ENCODE data around the gene COX8C.
"Not testable (repeated sequence)": the region's sequence is repeated elsewhere in the genome, so short reads cannot be mapped to it uniquely, and the experiment has no call there.

The COX8C gene

DNA sequence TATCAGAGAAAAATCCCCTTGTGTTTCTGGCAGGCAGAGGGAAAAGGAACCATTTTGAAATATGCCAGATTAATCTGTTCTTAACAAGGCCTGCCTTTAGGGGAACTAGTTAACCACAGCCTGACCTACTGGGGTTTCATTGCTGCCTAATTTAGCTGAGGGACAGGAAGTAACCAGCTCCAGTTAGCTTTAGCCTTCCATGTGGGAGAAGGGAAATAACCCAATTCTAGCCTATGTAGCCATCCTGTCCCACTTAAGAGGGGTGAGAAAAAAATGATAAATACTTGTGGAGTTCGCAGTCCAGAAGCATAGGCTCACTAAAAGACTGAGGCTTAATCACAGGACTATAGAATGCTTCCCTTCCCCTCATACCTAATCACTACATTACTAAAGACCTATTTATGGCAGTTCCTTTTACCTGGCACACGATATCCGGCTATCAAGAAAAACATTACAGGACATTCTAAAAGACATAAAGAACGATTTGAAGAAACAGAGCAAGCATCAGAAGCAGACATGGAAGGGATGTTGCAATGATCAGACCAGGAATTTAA, 22.8 kb downstream of the COX8C start:
- DNase-seq (ENCODE audit: low read depth): no peak

DNA sequence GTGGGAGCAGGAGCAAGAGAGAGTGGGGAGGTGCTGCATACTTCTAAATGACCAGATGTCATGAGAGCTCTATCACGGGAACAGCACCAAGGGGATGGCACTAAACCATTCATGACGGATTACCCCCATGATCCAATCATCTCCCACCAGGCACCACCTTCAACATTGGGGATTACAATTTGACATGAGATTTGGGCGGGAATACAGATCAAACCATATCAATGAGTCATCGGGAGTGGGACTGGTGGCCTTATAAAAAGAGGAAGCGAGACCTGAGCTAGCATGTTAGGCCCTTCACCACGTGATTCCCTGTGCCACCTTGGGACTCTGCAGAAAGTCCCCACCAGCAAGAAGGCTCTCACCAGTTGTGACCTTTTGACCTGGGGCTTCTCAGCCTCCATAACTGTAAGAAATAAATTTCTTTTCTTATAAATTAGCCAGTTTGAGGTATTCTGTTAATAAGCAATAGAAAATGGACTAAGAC, 28.7 kb downstream of the COX8C start:
- no peak for DNase-seq (ENCODE audit: low read depth)

DNA sequence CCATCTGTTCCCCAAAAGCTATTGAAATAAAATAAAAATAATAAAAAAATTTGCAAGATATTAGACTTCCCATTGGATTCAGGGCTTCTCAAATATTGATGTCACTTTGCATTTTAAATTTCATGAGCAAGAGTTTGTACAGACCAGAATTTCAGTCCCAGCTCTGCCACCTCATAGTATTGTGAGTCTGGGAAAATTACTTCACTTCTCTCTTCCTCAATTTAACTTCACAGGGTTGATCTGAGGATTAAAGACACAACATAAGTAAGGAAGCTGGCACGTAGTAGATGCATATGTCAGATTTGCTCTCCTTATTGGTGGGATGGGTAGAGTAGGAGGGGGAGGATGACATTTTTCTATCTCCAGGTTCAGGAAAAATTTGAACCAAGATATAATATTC, 32.8 kb downstream of the COX8C start:
- DNase-seq (ENCODE audit: low read depth): no peak

DNA sequence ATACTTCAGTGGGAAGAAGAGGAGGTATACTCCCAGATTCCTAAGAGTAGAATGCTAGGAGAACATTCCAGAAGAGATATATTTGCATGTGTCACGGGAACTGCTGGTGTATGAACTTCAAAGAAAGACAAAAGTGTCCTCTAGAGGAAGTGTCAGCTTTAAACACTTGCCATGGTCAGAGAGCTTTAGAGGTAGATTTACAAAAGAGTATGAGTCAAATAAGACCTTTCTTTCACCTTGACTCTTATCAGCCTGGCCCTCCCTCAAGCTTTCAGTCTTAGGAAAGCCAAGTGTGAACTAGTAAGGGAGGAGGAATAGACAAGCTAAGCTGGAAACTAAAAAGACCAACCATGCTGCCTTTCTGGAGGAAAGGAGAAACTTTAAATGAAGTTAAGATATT, 34.7 kb downstream of the COX8C start:
- no peak for DNase-seq (ENCODE audit: low read depth)

DNA sequence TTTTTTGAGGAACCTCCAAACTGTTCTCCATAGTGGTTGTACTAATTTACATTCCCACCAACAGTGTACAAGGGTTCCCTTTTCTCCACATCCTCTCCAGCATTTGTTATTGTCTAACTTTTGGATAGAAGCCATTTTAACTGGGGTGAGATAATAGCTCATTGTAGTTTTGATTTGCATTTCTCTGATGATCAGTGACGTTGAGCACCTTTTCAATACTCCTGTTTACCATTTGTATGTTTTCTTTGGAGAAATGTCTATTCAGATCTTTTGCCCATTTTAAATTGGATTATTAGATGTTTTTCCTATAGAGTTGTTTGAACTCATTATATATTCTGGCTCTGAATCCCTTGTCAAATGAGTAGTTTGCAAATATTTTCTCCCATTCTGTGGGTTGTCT, 37.3 kb downstream of the COX8C start:
- DNase-seq (ENCODE audit: low read depth): not testable (repeated sequence)

DNA sequence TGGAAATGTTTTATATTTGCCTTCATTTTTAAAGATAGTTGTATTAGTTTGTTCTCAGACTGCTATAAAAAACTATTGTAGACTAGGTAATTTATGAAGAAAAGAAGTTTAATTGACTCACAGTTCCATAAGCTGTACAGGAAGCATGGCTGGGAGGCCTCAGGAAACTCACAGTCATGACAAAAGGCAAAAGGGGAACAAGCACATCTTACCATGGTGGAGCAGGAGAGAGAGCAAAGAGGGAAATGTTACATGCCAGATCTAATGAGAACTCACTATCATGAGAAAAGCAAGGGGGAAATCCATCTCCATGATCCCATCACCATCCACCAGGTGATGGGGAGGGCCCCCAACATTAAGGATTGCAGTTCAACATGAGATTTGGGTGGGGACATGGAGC, 48.2 kb downstream of the COX8C start:
- DNase-seq (ENCODE audit: low read depth): no peak

DNA sequence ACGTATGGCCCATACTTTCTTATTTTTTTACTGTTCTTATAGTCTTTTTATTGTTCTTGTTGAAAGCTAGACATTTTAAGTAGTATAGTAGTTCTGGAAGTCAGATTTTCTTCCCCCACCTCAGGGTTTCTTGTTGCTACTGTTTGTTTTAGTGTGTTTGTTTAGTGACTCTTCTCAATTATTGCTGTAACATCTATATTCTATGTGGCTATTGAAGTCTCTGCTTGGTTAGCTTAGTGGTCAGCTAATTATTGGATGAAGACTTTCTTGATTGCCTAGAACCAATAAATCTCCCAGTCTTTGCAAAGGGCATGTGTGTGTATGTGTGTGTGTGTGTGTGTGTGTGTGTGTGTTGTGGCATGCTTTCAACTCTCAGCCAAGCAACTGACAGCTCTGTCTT, 49.5 kb downstream of the COX8C start:
- DNase-seq (ENCODE audit: low read depth): no peak

Measured in stimulated activated CD8-positive, alpha-beta memory T cell treated with anti-CD3 and anti-CD28 coated beads, Interleukin-7, amount 100 ng/mL, for 24 hours (primary cell).